PC-3 (cell line): ENCODE results near the gene MEGF6. TPM values are rescaled to one million over a fixed set of nuclear protein-coding genes. Genes with fewer than 3 reads are reported as not detected.

Experiments used
- ATAC-seq: fragments of 200-7000 bp; cut with Tn5 transposase; 2 replicates; pipeline ENCODE4 v1.9.1; 2020; ENCODE audit warnings: mild to moderate bottlenecking, moderate library complexity
- BruUV-seq: library from RNA; stranded (reverse); fragments of 400-500 nt; replicated peaks from 2 replicates; lab custom pipeline; 2021; lab: Mats Ljungman, UMichigan
- CTCF ChIA-PET: fragments of 300-600 bp; sonication (Branson Sonifier 250); formaldehyde crosslinking; loops from one replicate; lab custom pipeline; 2022; ENCODE audit warnings: antibody characterized with exemption; lab: Charles Lee
- POLR2A ChIA-PET: fragments of 300-600 bp; sonication (Branson Sonifier 250); formaldehyde crosslinking; loops from one replicate; lab custom pipeline; 2022; ENCODE audit warnings: antibody characterized with exemption; ENCODE audit not compliant: unreplicated experiment; lab: Charles Lee
- DNase-seq: peaks from one replicate; pipeline ENCODE4 v3.0.0-alpha.2; 2015
- H2AFZ ChIP-seq: fragments of 300-600 bp; sonication (generic); 2 replicates; pipeline ENCODE4 v1.6.0; 2016; ENCODE audit warnings: antibody characterized with exemption, low read length
- H3F3A ChIP-seq: fragments of 300-600 bp; sonication (generic); one replicate; pipeline ENCODE4 v1.6.0; 2017; ENCODE audit warnings: antibody characterized with exemption, low read length, control low read depth, mild to moderate bottlenecking; ENCODE audit not compliant: unreplicated experiment
- H3K27ac ChIP-seq: fragments of 300-600 bp; sonication (generic); 2 replicates; pipeline ENCODE4 v1.5.1; 2016; ENCODE audit warnings: mild to moderate bottlenecking, low read length
- H3K27me3 ChIP-seq: fragments of 300-600 bp; sonication (generic); 2 replicates; pipeline ENCODE4 v1.6.1; 2016; ENCODE audit warnings: low read length, mixed read lengths
- H3K36me3 ChIP-seq: fragments of 300-600 bp; sonication (generic); 2 replicates; pipeline ENCODE4 v1.6.1; 2016; ENCODE audit warnings: low read depth, mixed run types, low read length, mixed read lengths
- H3K4me1 ChIP-seq: fragments of 300-600 bp; sonication (generic); 2 replicates; pipeline ENCODE4 v1.5.1; 2016; ENCODE audit warnings: low read length; ENCODE audit not compliant: insufficient read depth
- H3K4me2 ChIP-seq: fragments of 300-600 bp; sonication (generic); 2 replicates; pipeline ENCODE4 v1.6.0; 2016; ENCODE audit warnings: low read length
- H3K4me3 ChIP-seq: fragments of 300-600 bp; sonication (generic); 2 replicates; pipeline ENCODE4 v1.5.1; 2016; ENCODE audit warnings: mild to moderate bottlenecking, low read length, mixed read lengths
- H3K79me2 ChIP-seq: fragments of 300-600 bp; sonication (generic); 2 replicates; pipeline ENCODE4 v1.6.1; 2017; ENCODE audit warnings: low read length, mixed read lengths
- H3K9ac ChIP-seq: fragments of 300-600 bp; sonication (generic); 2 replicates; pipeline ENCODE4 v1.6.0; 2016; ENCODE audit warnings: mild to moderate bottlenecking, low read length
- H3K9me2 ChIP-seq: fragments of 300-600 bp; sonication (generic); replicated peaks from 2 replicates; pipeline ENCODE4 v1.6.1; 2016; ENCODE audit warnings: mixed run types, low read length, mixed read lengths
- H3K9me3 ChIP-seq: fragments of 300-600 bp; sonication (generic); 2 replicates; pipeline ENCODE4 v1.6.1; 2016; ENCODE audit warnings: low read length, mixed read lengths
- H4K20me1 ChIP-seq: fragments of 300-600 bp; sonication (generic); 2 replicates; pipeline ENCODE4 v1.6.1; 2016; ENCODE audit warnings: low read length, mixed read lengths
- CTCF ChIP-seq: fragments of 300-600 bp; sonication (generic); conservative IDR thresholded peaks from 2 replicates; pipeline ENCODE4 v1.5.1; 2017; ENCODE audit warnings: antibody characterized with exemption, low read depth, mild to moderate bottlenecking, low read length
- EZH2 ChIP-seq: fragments of 300-600 bp; sonication (generic); IDR thresholded peaks from one replicate; pipeline ENCODE4 v1.6.1; 2017; ENCODE audit warnings: antibody characterized with exemption, mild to moderate bottlenecking, low read length; ENCODE audit not compliant: unreplicated experiment
- EZH2phosphoT487 ChIP-seq: fragments of 300-600 bp; sonication (generic); IDR thresholded peaks from 2 replicates; pipeline ENCODE4 v1.6.1; 2018; ENCODE audit warnings: mild to moderate bottlenecking, antibody characterized with exemption, low read length, borderline replicate concordance
- intact Hi-C: fragments of 100-400 bp; cut with micrococcal nuclease; formaldehyde crosslinking; loops from 2 replicates; pipeline ENCODE4 v1.9.0; 2023
- total RNA-seq: library from RNA; depleted of rRNA; stranded (reverse); fragments of >200 nt; gene quantifications from 2 replicates; pipeline ENCODE4 v1.2.3, GENCODE V29; 2014

MEGF6 gene
- total RNA-seq, 1 experiment from 2014 or later = 32.5 TPM

GRCh38 chr1:3603156-3603555, 8.2 kb downstream of the MEGF6 start:
- H3F3A ChIP-seq = no peaks in the 10 kb centered on the region
- H3K4me2 ChIP-seq = no peak overlapping the region
- no peaks in the 10 kb centered on the region for H3K36me3 ChIP-seq
- CTCF ChIA-PET = no interaction called here
- H3K27ac ChIP-seq = no peak overlapping the region
- no peak overlapping the region for H3K4me3 ChIP-seq
- intact Hi-C loops = no loop called here
- BruUV-seq = no TSS peak
- no peaks in the 10 kb centered on the region for H3K79me2 ChIP-seq
- POLR2A ChIA-PET = no interaction called here
- DNase-seq (no peak), ATAC-seq (no peak)
- no peaks in the 10 kb centered on the region for H3K4me1 ChIP-seq
- H3K9me3 ChIP-seq = 0 out of 2 replicates have a peak, but pooled peaks cover 6% of the 10 kb centered on the region
- no peaks in the 10 kb centered on the region for H4K20me1 ChIP-seq
- no peaks in the 10 kb centered on the region for H3K27me3 ChIP-seq
- H3K9ac ChIP-seq = no peak overlapping the region
- no peaks in the 10 kb centered on the region for H3K9me2 ChIP-seq
- no peak overlapping the region for H2AFZ ChIP-seq
- TF ChIP-seq EZH2phosphoT487 = no peak
- TF ChIP-seq CTCF = no peak
- TF ChIP-seq EZH2 = no peak

DNA sequence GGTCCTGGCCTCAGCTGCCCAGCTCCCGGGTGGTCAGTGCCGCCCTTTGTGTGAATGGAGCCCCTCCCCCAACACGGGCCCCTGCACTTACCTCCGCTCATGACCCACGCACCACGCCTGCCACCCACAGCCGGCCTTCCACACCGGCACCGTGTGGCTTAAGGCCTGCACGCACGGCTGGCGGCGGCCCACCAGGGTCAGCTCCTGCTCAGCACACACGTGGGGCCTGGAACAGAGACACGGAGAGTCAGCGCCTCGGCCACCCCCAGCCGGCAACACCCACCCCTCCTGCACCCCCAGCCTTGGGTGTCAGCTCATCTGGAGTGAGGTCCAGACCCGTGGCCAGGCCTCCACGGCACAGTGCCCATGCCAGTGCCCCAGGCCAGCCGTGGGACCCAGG, 8.9 kb downstream of the MEGF6 start:
- Histone ChIP-seq H3K4me3 (no peak overlapping the region), H3K4me1 (no peaks in the 10 kb centered on the region), H3K4me2 (no peak overlapping the region), H3K9ac (no peak overlapping the region), H3K36me3 (no peaks in the 10 kb centered on the region), H2AFZ (no peak overlapping the region), H3K27me3 (no peaks in the 10 kb centered on the region), H3K27ac (no peak overlapping the region), H3K9me3 (0 out of 2 replicates have a peak, but pooled peaks cover 6% of the 10 kb centered on the region), H4K20me1 (no peaks in the 10 kb centered on the region), H3F3A (no peaks in the 10 kb centered on the region), H3K9me2 (no peaks in the 10 kb centered on the region), H3K79me2 (no peaks in the 10 kb centered on the region)
- ChIA-PET CTCF (no interaction called here), POLR2A (no interaction called here)
- TF ChIP-seq EZH2 (no peak), CTCF (no peak)
- intact Hi-C loops = no loop called here
- ATAC-seq = no peak
- DNase-seq = no peak
- BruUV-seq = no TSS peak

DNA sequence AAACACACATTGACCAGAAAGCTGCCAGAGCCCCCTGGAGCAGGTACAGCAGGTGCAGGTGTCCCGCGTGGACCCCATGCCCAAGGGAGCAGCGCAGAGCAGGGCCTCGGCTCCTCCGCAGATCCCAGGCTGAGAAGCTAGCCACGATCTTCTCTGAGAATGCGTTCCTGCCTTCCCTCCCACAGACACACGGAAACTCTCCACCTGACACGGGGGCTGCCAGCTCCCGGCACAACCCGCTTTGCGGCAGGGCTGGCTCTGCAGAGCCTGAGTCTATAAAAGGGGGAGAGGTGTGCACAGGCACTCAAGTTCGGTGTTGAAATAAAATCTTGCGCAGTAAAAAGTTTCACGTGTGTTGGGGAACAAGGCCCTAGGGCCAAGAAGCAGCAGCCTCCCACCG, 9.6 kb downstream of the MEGF6 start:
- ChIA-PET POLR2A (no interaction called here), CTCF (no interaction called here)
- Histone ChIP-seq H3K4me2 (no peak overlapping the region), H3K4me1 (no peaks in the 10 kb centered on the region), H3K9me2 (no peaks in the 10 kb centered on the region), H3K9ac (no peak overlapping the region), H4K20me1 (no peaks in the 10 kb centered on the region), H3F3A (no peaks in the 10 kb centered on the region), H3K9me3 (0 out of 2 replicates have a peak, but pooled peaks cover 6% of the 10 kb centered on the region), H2AFZ (no peak overlapping the region), H3K79me2 (no peaks in the 10 kb centered on the region), H3K27me3 (no peaks in the 10 kb centered on the region), H3K36me3 (no peaks in the 10 kb centered on the region), H3K4me3 (no peak overlapping the region), H3K27ac (no peak overlapping the region)
- intact Hi-C loops = no loop called here
- no peak for TF ChIP-seq CTCF
- TF ChIP-seq EZH2phosphoT487 = no peak
- no peak for TF ChIP-seq EZH2
- BruUV-seq = no TSS peak
- DNase-seq = no peak
- no peak for ATAC-seq
